SK-N-MC (cell line): Measurements from ENCODE around the gene TBC1D24.
A peak's percentile ranks its signal among the peaks of the same experiment; 100 is the strongest.

Source experiments
- EZH2 ChIP-seq: fragments of 200-600 bp; sonication (generic); IDR thresholded peaks from one replicate; pipeline ENCODE4 v1.6.1; 2017; ENCODE audit warnings: antibody characterized with exemption
- FOXP2 ChIP-seq: optimal IDR thresholded peaks from 2 replicates; pipeline ENCODE3; 2011; ENCODE audit warnings: mild to moderate bottlenecking, moderate library complexity; ENCODE audit not compliant: insufficient read depth; ENCODE audit errors: extremely low read length, control extremely low read depth
- POLR2AphosphoS5 ChIP-seq: IDR thresholded peaks from 2 replicates; pipeline ENCODE4 v1.6.1; 2012; ENCODE audit warnings: mild to moderate bottlenecking, low read depth, low read length, borderline replicate concordance

DNA sequence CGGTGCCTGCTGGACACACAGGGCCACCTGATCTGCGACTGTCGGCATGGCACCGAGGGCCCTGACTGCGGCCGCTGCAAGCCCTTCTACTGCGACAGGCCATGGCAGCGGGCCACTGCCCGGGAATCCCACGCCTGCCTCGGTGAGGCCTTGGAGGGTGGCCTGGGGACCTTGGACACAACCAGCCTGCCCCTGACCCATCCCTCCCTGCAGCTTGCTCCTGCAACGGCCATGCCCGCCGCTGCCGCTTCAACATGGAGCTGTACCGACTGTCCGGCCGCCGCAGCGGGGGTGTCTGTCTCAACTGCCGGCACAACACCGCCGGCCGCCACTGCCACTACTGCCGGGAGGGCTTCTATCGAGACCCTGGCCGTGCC is 2.5 kb upstream of the TBC1D24 start:
- TF ChIP-seq FOXP2 (no peak), POLR2AphosphoS5 (0 out of 2 replicates have a peak, but pooled peaks have one; percentile 4), EZH2 (no peak)
